Keratinocyte (primary cell): ENCODE measurements around the gene TRIM67. TPM values are rescaled to one million over a fixed set of nuclear protein-coding genes. Genes with fewer than 3 reads are reported as not detected.

ENCODE experiments used
- DNase-seq: peaks from one replicate; pipeline ENCODE4 v3.0.0-alpha.2; 2011; ENCODE audit warnings: low read depth, missing footprints, low spot score
- FAIRE-seq: peaks from 2 replicates; lab custom pipeline; 2011; peaks lifted over from hg19 to GRCh38; lab: Jason Lieb, UNC
- H2AFZ ChIP-seq: 2 replicates; pipeline ENCODE4 v1.6.0; 2012; ENCODE audit warnings: low read length, control low read depth, inconsistent platforms; ENCODE audit not compliant: control insufficient read depth
- H3K27ac ChIP-seq: 2 replicates; pipeline ENCODE4 v1.5.1; 2011; ENCODE audit warnings: low read length; ENCODE audit not compliant: control insufficient read depth, insufficient read depth
- H3K27me3 ChIP-seq: 3 replicates; pipeline ENCODE4 v1.6.0; 2011; ENCODE audit warnings: low read length; ENCODE audit not compliant: control insufficient read depth, insufficient read depth; ENCODE audit errors: extremely low read depth
- H3K36me3 ChIP-seq, 2 experiments: 2 replicates in 1 of 2; 3 replicates in 1 of 2; pipeline ENCODE4 v1.5.1; 2011; ENCODE audit warnings: low read length in 2 of 2, mild to moderate bottlenecking in 1 of 2; ENCODE audit not compliant: control insufficient read depth in 2 of 2, insufficient read depth in 2 of 2; ENCODE audit errors: extremely low read depth in 1 of 2
- H3K4me1 ChIP-seq: 3 replicates; pipeline ENCODE4 v1.5.1; 2011; ENCODE audit warnings: low read length; ENCODE audit not compliant: control insufficient read depth, insufficient read depth; ENCODE audit errors: extremely low read depth
- H3K4me2 ChIP-seq: 3 replicates; pipeline ENCODE4 v1.6.0; 2011; ENCODE audit warnings: low read depth, low read length; ENCODE audit not compliant: control insufficient read depth, insufficient read depth; ENCODE audit errors: extremely low read depth
- H3K4me3 ChIP-seq, 3 experiments: fragments of 200-600 bp in 1 of 3; sonication (generic) in 1 of 3; 2 replicates in 2 of 3; 3 replicates in 1 of 3; pipeline ENCODE4 v1.5.1; 2011 to 2016; ENCODE audit warnings: low read length in 3 of 3, mild to moderate bottlenecking in 3 of 3, control low read depth in 2 of 3, inconsistent platforms in 1 of 3, low read depth in 1 of 3, mixed read lengths in 1 of 3, mixed run types in 1 of 3, moderate library complexity in 1 of 3; ENCODE audit not compliant: control insufficient read depth in 2 of 3, insufficient read depth in 2 of 3; ENCODE audit errors: extremely low read depth in 1 of 3
- H3K79me2 ChIP-seq: 2 replicates; pipeline ENCODE4 v1.6.0; 2012; ENCODE audit warnings: low read length; ENCODE audit not compliant: control insufficient read depth, insufficient read depth
- H3K9ac ChIP-seq: 3 replicates; pipeline ENCODE4 v1.6.0; 2011; ENCODE audit warnings: low read length; ENCODE audit not compliant: control insufficient read depth, insufficient read depth; ENCODE audit errors: extremely low read depth
- H3K9me1 ChIP-seq: 3 replicates; pipeline ENCODE4 v1.6.0; 2011; ENCODE audit warnings: low read length; ENCODE audit not compliant: control insufficient read depth, insufficient read depth; ENCODE audit errors: extremely low read depth
- H3K9me3 ChIP-seq: 2 replicates; pipeline ENCODE4 v1.5.1; 2012; ENCODE audit warnings: low read depth, low read length; ENCODE audit not compliant: control insufficient read depth
- H4K20me1 ChIP-seq: 3 replicates; pipeline ENCODE4 v1.6.0; 2011; ENCODE audit warnings: low read length; ENCODE audit not compliant: control insufficient read depth, insufficient read depth; ENCODE audit errors: extremely low read depth
- CTCF ChIP-seq, 3 experiments: IDR thresholded peaks in 1 of 3; conservative IDR thresholded peaks in 1 of 3; optimal IDR thresholded peaks in 1 of 3; 2 replicates in 2 of 3; 3 replicates in 1 of 3; pipeline versions ENCODE3 to v1.5.1; 2011; ENCODE audit warnings: low read length in 3 of 3, mild to moderate bottlenecking in 3 of 3, moderate library complexity in 2 of 3, control low read depth in 1 of 3, inconsistent platforms in 1 of 3; ENCODE audit not compliant: insufficient read depth in 2 of 3; ENCODE audit errors: extremely low read depth in 1 of 3
- EZH2 ChIP-seq: IDR thresholded peaks from one replicate; pipeline ENCODE4 v1.6.1; 2012; ENCODE audit warnings: inconsistent platforms, mild to moderate bottlenecking, low read length, moderate library complexity
- dilution Hi-C: fragments of 300-500 bp; cut with MboI; formaldehyde crosslinking; loops from one replicate; pipeline ENCODE4 v1.7.0; 2020; ENCODE audit warnings: low sequenced_read_pairs; ENCODE audit not compliant: extremely low pct_ligation_motif_present
- polyA plus RNA-seq, 5 experiments: library from polyadenylated mRNA; depleted of rRNA in 3 of 5; stranded (reverse) in 3 of 5; stranded (forward) in 1 of 5; unstranded in 1 of 5; fragments of >200 nt; gene quantifications; 1 replicate in 1 of 5; 2 replicates in 3 of 5; 3 replicates in 1 of 5; pipeline versions ENCODE4 v1.2.1 to v1.2.3, GENCODE V29; 2011 to 2012; ENCODE audit warnings: missing spikeins in 2 of 5, low read depth in 1 of 5, low replicate concordance in 1 of 5

Gene TRIM67
- polyA plus RNA-seq, 1 donor (not counting 4 experiments of a cell fraction or from before 2014, with no cell fraction given) = not detected

GRCh38 chr1:231153726-231154125 lies 8.1 kb upstream of the TRIM67 start:
- H3K9me1 ChIP-seq = no peaks in the 10 kb centered on the region
- no peaks in the 10 kb centered on the region for H4K20me1 ChIP-seq
- no peaks in the 10 kb centered on the region for H3K36me3 ChIP-seq
- H3K9ac ChIP-seq = no peak overlapping the region
- no peak overlapping the region for H3K27ac ChIP-seq
- no peak overlapping the region for H2AFZ ChIP-seq
- H3K9me3 ChIP-seq = no peaks in the 10 kb centered on the region
- dilution Hi-C loops = no loop called here
- DNase-seq (no peak), FAIRE-seq (no peak)
- TF ChIP-seq EZH2 (no peak), CTCF (optimal IDR thresholded peaks at IDR 0.05 in 1 of 3, IDR thresholded peaks at IDR 0.05 in 1 of 3, conservative IDR thresholded peaks at IDR 0.05 in 1 of 3; ENCODE audit: extremely low read depth in 1 of 3, insufficient read depth in 2 of 3, low read length in 3 of 3) (no peak)
- no peaks in the 10 kb centered on the region for H3K79me2 ChIP-seq
- no peaks in the 10 kb centered on the region for H3K4me1 ChIP-seq
- no peak overlapping the region for H3K4me2 ChIP-seq
- no peaks in the 10 kb centered on the region for H3K27me3 ChIP-seq
- no peak overlapping the region for H3K4me3 ChIP-seq

DNA sequence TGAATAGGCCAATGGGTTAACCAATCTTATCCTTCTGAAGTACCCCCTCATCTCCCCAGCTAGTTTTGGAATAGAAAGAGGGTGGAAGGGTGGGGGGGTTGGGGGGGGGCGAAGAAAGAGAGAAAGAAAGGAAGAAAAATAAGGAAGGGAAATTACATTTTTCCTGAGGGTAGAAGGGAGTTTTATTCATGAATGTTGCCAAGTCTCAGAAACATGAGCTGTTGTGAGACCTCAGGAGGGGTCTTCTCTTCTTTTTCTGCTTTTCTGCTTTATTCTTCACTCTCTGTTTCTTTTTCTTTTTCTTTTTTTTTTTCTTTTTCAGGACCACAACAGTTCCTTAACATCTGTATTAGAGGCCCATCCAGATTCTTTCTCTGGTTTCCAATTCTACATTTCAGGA lies 6.0 kb upstream of the TRIM67 start:
- no peak overlapping the region for H3K27ac ChIP-seq
- H3K9me1 ChIP-seq = no peaks in the 10 kb centered on the region
- DNase-seq = no peak
- no peaks in the 10 kb centered on the region for H3K4me1 ChIP-seq
- TF ChIP-seq EZH2 = no peak
- TF ChIP-seq CTCF (optimal IDR thresholded peaks at IDR 0.05 in 1 of 3, IDR thresholded peaks at IDR 0.05 in 1 of 3, conservative IDR thresholded peaks at IDR 0.05 in 1 of 3; ENCODE audit: extremely low read depth in 1 of 3, insufficient read depth in 2 of 3, low read length in 3 of 3) = no peak
- H2AFZ ChIP-seq = no peak overlapping the region
- no peak overlapping the region for H3K4me3 ChIP-seq
- H3K9ac ChIP-seq = no peak overlapping the region
- H3K27me3 ChIP-seq = peaks cover 12% of the 10 kb centered on the region
- H4K20me1 ChIP-seq = no peaks in the 10 kb centered on the region
- H3K4me2 ChIP-seq = no peak overlapping the region
- H3K36me3 ChIP-seq = no peaks in the 10 kb centered on the region
- FAIRE-seq = no peak
- no peaks in the 10 kb centered on the region for H3K79me2 ChIP-seq
- dilution Hi-C loops = no loop called here
- H3K9me3 ChIP-seq = no peaks in the 10 kb centered on the region
